Endothelial cell of umbilical vein (primary cell): ENCODE measurements around the gene OR10Z1. TPM values are rescaled to one million over a fixed set of nuclear protein-coding genes. Genes with fewer than 3 reads are reported as not detected.

Experiments used
- BruUV-seq: library from RNA; stranded (reverse); fragments of 400-500 nt; replicated peaks from 2 replicates; lab custom pipeline; 2021; lab: Mats Ljungman, UMichigan
- CTCF ChIA-PET: fragments of 300-600, 350-600 bp; sonication (Branson Sonifier 250); formaldehyde crosslinking; loops from one replicate; lab custom pipeline; 2021; ENCODE audit warnings: antibody characterized with exemption, inconsistent platforms; lab: Charles Lee
- POLR2A ChIA-PET: fragments of 300-600, 350-600 bp; sonication (Branson Sonifier 250); formaldehyde crosslinking; loops from one replicate; lab custom pipeline; 2021; ENCODE audit warnings: antibody characterized with exemption, inconsistent platforms; lab: Charles Lee
- DNase-seq: peaks from one replicate; pipeline ENCODE4 v3.0.0-alpha.2; 2011; ENCODE audit warnings: low read depth, low spot score
- FAIRE-seq: peaks from 2 replicates; lab custom pipeline; 2011; peaks lifted over from hg19 to GRCh38; lab: Jason Lieb, UNC
- H2AFZ ChIP-seq: 2 replicates; pipeline ENCODE4 v1.6.0; 2012; ENCODE audit warnings: low read depth, low read length, control low read depth, inconsistent platforms
- H3K27ac ChIP-seq: 2 replicates; pipeline ENCODE4 v1.5.1; 2011; ENCODE audit warnings: low read depth, mild to moderate bottlenecking, control low read depth, low read length, moderate library complexity; ENCODE audit not compliant: insufficient read depth
- H3K27me3 ChIP-seq, 2 experiments: 2 replicates each; pipeline versions ENCODE4 v1.6.0 to v1.6.1; 2011; ENCODE audit warnings: low read length in 2 of 2, mixed read lengths in 1 of 2; ENCODE audit not compliant: control insufficient read depth in 2 of 2, insufficient read depth in 2 of 2
- H3K36me3 ChIP-seq, 2 experiments: 2 replicates in 1 of 2; 3 replicates in 1 of 2; pipeline ENCODE4 v1.5.1; 2011; ENCODE audit warnings: low read length in 2 of 2, mild to moderate bottlenecking in 1 of 2, moderate library complexity in 1 of 2; ENCODE audit not compliant: control insufficient read depth in 2 of 2, insufficient read depth in 2 of 2; ENCODE audit errors: extremely low read depth in 1 of 2
- H3K4me1 ChIP-seq: 3 replicates; pipeline ENCODE4 v1.5.1; 2011; ENCODE audit warnings: mild to moderate bottlenecking, low read length; ENCODE audit not compliant: control insufficient read depth, insufficient read depth; ENCODE audit errors: extremely low read depth
- H3K4me2 ChIP-seq: 2 replicates; pipeline ENCODE4 v1.6.1; 2011; ENCODE audit warnings: low read length, control low read depth, mixed read lengths; ENCODE audit not compliant: insufficient read depth
- H3K4me3 ChIP-seq, 3 experiments: fragments of 200-600 bp in 1 of 3; sonication (generic), shearing (Covaris generic) in 1 of 3; replicated peaks in 1 of 3; 2 replicates each; pipeline ENCODE4 v1.5.1; 2011 to 2016; ENCODE audit warnings: control low read depth in 3 of 3, low read length in 3 of 3, mild to moderate bottlenecking in 2 of 3, inconsistent platforms in 1 of 3, low read depth in 1 of 3, moderate library complexity in 1 of 3; ENCODE audit not compliant: insufficient read depth in 1 of 3
- H3K79me2 ChIP-seq: 2 replicates; pipeline ENCODE4 v1.6.0; 2012; ENCODE audit warnings: low read length, inconsistent platforms; ENCODE audit not compliant: control insufficient read depth, insufficient read depth
- H3K9ac ChIP-seq: replicated peaks from 2 replicates; pipeline ENCODE3; 2011; ENCODE audit warnings: low read length, control low read depth; ENCODE audit not compliant: insufficient read depth; ENCODE audit errors: extremely low read depth
- H3K9me1 ChIP-seq: replicated peaks from 3 replicates; pipeline ENCODE4 v1.6.0; 2011; ENCODE audit warnings: mild to moderate bottlenecking, low read length; ENCODE audit not compliant: control insufficient read depth, insufficient read depth; ENCODE audit errors: extremely low read depth
- H3K9me3 ChIP-seq: replicated peaks from 2 replicates; pipeline ENCODE4 v1.5.1; 2012; ENCODE audit warnings: low read length, inconsistent platforms; ENCODE audit not compliant: control insufficient read depth, insufficient read depth
- H4K20me1 ChIP-seq: replicated peaks from 2 replicates; pipeline ENCODE3; 2011; ENCODE audit warnings: mild to moderate bottlenecking, low read length; ENCODE audit not compliant: control insufficient read depth, insufficient read depth; ENCODE audit errors: extremely low read depth
- EZH2 ChIP-seq: IDR thresholded peaks from 2 replicates; pipeline ENCODE4 v1.6.1; 2012; ENCODE audit warnings: borderline replicate concordance, low read depth, mild to moderate bottlenecking, moderate library complexity, low read length, inconsistent platforms; ENCODE audit not compliant: severe bottlenecking
- FOS ChIP-seq: IDR thresholded peaks from 2 replicates; pipeline ENCODE4 v1.6.1; 2011; ENCODE audit warnings: mild to moderate bottlenecking, low read length, moderate library complexity, borderline replicate concordance; ENCODE audit not compliant: insufficient read depth
- GATA2 ChIP-seq: IDR thresholded peaks from 2 replicates; pipeline ENCODE4 v1.7.0; 2011; ENCODE audit warnings: low read depth, mild to moderate bottlenecking, moderate library complexity, mixed read lengths, low read length; ENCODE audit not compliant: insufficient read length, insufficient read depth
- JUN ChIP-seq: IDR thresholded peaks from 2 replicates; pipeline ENCODE4 v1.6.1; 2011; ENCODE audit warnings: borderline replicate concordance, low read depth; ENCODE audit not compliant: insufficient read length, insufficient read depth
- MYC ChIP-seq: IDR thresholded peaks from one replicate; pipeline ENCODE4 v1.6.1; 2011; ENCODE audit warnings: mild to moderate bottlenecking, low read depth, low read length
- POLR2A ChIP-seq: IDR thresholded peaks from 2 replicates; pipeline ENCODE4 v1.6.1; 2012; ENCODE audit warnings: low read depth, mild to moderate bottlenecking, control low read depth, low read length
- POLR2AphosphoS5 ChIP-seq: IDR thresholded peaks from 2 replicates; pipeline ENCODE4 v1.6.1; 2012; ENCODE audit warnings: low read depth, mild to moderate bottlenecking, control low read depth, low read length, moderate library complexity; ENCODE audit not compliant: insufficient read depth
- dilution Hi-C: fragments of 300-500 bp; cut with MboI; formaldehyde crosslinking; loops from one replicate; pipeline ENCODE4 v1.15.0; 2019; ENCODE audit warnings: low sequenced_read_pairs; ENCODE audit not compliant: extremely low pct_ligation_motif_present
- intact Hi-C: fragments of 100-400 bp; cut with micrococcal nuclease; formaldehyde crosslinking; loops from one replicate; pipeline ENCODE4 v1.10.0; 2022
- polyA plus RNA-seq, 4 experiments: library from polyadenylated mRNA; depleted of rRNA in 3 of 4; stranded (reverse) in 3 of 4; unstranded in 1 of 4; fragments of >200 nt; gene quantifications; 2 replicates each; pipeline versions ENCODE4 v1.2.1 to v1.2.3, GENCODE V29; 2011 to 2012; ENCODE audit warnings: missing spikeins in 1 of 4
- total RNA-seq: library from RNA; stranded (reverse); gene quantifications from 2 replicates; pipeline ENCODE4 v1.2.3, GENCODE V29; 2021
- TF ChIP-seq, protein P1 (sequence below): IDR thresholded peaks from 2 replicates; pipeline ENCODE4 v1.6.1; 2011; ENCODE audit not compliant: insufficient read depth, insufficient read length
- TF ChIP-seq, protein P2 (sequence below), 2 donors: IDR thresholded peaks; 1 replicate in 1 of 2; 2 replicates in 1 of 2; pipeline ENCODE4 v1.5.1; 2011; ENCODE audit warnings: low read length in 2 of 2, mild to moderate bottlenecking in 2 of 2, moderate library complexity in 2 of 2, control low read depth in 1 of 2, inconsistent platforms in 1 of 2, low read depth in 1 of 2; ENCODE audit not compliant: insufficient read depth in 1 of 2; ENCODE audit errors: extremely low read depth in 1 of 2

Gene OR10Z1
- total and polyA plus RNA-seq, 2 donors (not counting 3 experiments of a cell fraction or from before 2014, with no cell fraction given), result not detected

DNA sequence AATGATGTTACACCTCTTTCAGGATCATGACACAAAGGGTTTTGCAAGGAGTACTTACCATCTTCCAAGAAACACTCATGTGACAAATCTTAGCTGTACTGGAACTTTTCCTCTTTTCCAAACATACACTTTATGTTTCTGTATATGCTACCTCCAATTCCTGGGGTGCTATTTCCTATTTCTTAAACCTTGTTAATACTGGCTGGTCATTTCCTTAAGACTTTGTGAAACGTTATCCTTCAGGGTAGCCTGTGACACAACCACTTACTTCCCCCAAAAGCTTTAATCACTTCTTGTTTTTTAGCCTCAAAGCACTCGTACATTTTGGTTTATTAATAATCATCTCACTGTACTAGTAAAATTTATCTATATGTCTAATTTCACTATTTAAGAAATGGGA lies 39.4 kb downstream of the OR10Z1 start:
- no peak overlapping the region for H3K27ac ChIP-seq
- TF ChIP-seq GATA2 (no peak), POLR2AphosphoS5 (no peak), MYC (no peak), POLR2A (no peak), EZH2 (no peak), JUN (no peak), FOS (no peak)
- TF ChIP-seq, protein P1, sequence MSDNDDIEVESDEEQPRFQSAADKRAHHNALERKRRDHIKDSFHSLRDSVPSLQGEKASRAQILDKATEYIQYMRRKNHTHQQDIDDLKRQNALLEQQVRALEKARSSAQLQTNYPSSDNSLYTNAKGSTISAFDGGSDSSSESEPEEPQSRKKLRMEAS, result no peak
- TF ChIP-seq, protein P2, sequence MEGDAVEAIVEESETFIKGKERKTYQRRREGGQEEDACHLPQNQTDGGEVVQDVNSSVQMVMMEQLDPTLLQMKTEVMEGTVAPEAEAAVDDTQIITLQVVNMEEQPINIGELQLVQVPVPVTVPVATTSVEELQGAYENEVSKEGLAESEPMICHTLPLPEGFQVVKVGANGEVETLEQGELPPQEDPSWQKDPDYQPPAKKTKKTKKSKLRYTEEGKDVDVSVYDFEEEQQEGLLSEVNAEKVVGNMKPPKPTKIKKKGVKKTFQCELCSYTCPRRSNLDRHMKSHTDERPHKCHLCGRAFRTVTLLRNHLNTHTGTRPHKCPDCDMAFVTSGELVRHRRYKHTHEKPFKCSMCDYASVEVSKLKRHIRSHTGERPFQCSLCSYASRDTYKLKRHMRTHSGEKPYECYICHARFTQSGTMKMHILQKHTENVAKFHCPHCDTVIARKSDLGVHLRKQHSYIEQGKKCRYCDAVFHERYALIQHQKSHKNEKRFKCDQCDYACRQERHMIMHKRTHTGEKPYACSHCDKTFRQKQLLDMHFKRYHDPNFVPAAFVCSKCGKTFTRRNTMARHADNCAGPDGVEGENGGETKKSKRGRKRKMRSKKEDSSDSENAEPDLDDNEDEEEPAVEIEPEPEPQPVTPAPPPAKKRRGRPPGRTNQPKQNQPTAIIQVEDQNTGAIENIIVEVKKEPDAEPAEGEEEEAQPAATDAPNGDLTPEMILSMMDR (IDR thresholded peaks at IDR 0.05; ENCODE audit: extremely low read depth in 1 of 2, insufficient read depth in 1 of 2, low read depth in 1 of 2, low read length in 2 of 2), result no peak
- no peaks in the 10 kb centered on the region for H3K36me3 ChIP-seq
- POLR2A ChIA-PET, result no interaction called here
- no peaks in the 10 kb centered on the region for H3K27me3 ChIP-seq
- no peak for DNase-seq
- BruUV-seq, result no TSS peak
- no peaks in the 10 kb centered on the region for H4K20me1 ChIP-seq
- CTCF ChIA-PET, result no interaction called here
- no peaks in the 10 kb centered on the region for H3K4me1 ChIP-seq
- dilution Hi-C loops (no loop called here), intact Hi-C loops (no loop called here)
- no peak overlapping the region for H3K9ac ChIP-seq
- no peak for FAIRE-seq
- H3K9me1 ChIP-seq, result no peaks in the 10 kb centered on the region
- H2AFZ ChIP-seq, result no peak overlapping the region
- H3K4me2 ChIP-seq, result no peak overlapping the region
- H3K9me3 ChIP-seq, result no peaks in the 10 kb centered on the region
- H3K4me3 ChIP-seq, result no peak overlapping the region
- H3K79me2 ChIP-seq, result no peaks in the 10 kb centered on the region
